Activated naive CD8-positive, alpha-beta T cell treated with anti-CD3 and anti-CD28 coated beads, Interleukin-2, amount 50 U/mL, for 16 hours (primary cell): Measurements from ENCODE around the gene FBXO31.

ENCODE experiments used
- DNase-seq: peaks from one replicate; pipeline ENCODE4 v3.0.0-alpha.2; 2020; ENCODE audit warnings: low read depth, low spot score

FBXO31 gene

GRCh38 chr16:87284183-87284582, 99.4 kb downstream of the FBXO31 start:
- DNase-seq, result no peak

GRCh38 chr16:87279094-87279658, 104.4 kb downstream of the FBXO31 start:
- DNase-seq, result no peak

GRCh38 chr16:87278191-87279093, 105.1 kb downstream of the FBXO31 start:
- DNase-seq, result no peak
